Right hindlimb (tissue), 1 donor: Measurements from ENCODE around the gene CACNA1H.
"Not testable (repeated sequence)": the region's sequence is repeated elsewhere in the genome, so short reads cannot be mapped to it uniquely, and the experiment has no call there.

Experiments
- DNase-seq: peaks from one replicate; pipeline ENCODE4 v3.0.0-alpha.2; 2018

Gene CACNA1H

GRCh38 chr16:1176280-1176897, 23.5 kb downstream of the CACNA1H start:
- DNase-seq: no peak

GRCh38 chr16:1177053-1177452, 24.1 kb downstream of the CACNA1H start:
- no peak for DNase-seq

- no peak for DNase-seq
These were observed 24.8 kb downstream of the CACNA1H start for GRCh38 chr16:1177750-1178149.

GRCh38 chr16:1178295-1178910, 25.5 kb downstream of the CACNA1H start:
- no peak for DNase-seq

GRCh38 chr16:1180549-1181403, 27.9 kb downstream of the CACNA1H start:
- DNase-seq: peak; percentile 67

- no peak for DNase-seq
These were observed 28.8 kb downstream of the CACNA1H start for GRCh38 chr16:1181404-1182315.

- peak; percentile 50 for DNase-seq
These were observed 29.4 kb downstream of the CACNA1H start for GRCh38 chr16:1182316-1182671.

GRCh38 chr16:1182950-1183907, 30.3 kb downstream of the CACNA1H start:
- peak; percentile 53 for DNase-seq

- no peak for DNase-seq
These were observed 31.4 kb downstream of the CACNA1H start for GRCh38 chr16:1184156-1184868.

- no peak for DNase-seq
These were observed 32.1 kb downstream of the CACNA1H start for GRCh38 chr16:1184980-1185379.

GRCh38 chr16:1185460-1186207, 32.7 kb downstream of the CACNA1H start:
- not testable (repeated sequence) for DNase-seq

- DNase-seq: peak; percentile 60
These were observed 35.7 kb downstream of the CACNA1H start for GRCh38 chr16:1188432-1189189.

GRCh38 chr16:1189455-1189854, 36.5 kb downstream of the CACNA1H start:
- DNase-seq: no peak

GRCh38 chr16:1190789-1191188, 37.9 kb downstream of the CACNA1H start:
- not testable (repeated sequence) for DNase-seq

- no peak for DNase-seq
These were observed 39.6 kb downstream of the CACNA1H start for GRCh38 chr16:1192384-1193073.

GRCh38 chr16:1193143-1193824, 40.4 kb downstream of the CACNA1H start:
- DNase-seq: no peak

- no peak for DNase-seq
These were observed 41.1 kb downstream of the CACNA1H start for GRCh38 chr16:1193825-1194581.
